GM21515 (cell line): ENCODE measurements around the gene RPL13.
"Not testable (repeated sequence)": the region's sequence is repeated elsewhere in the genome, so short reads cannot be mapped to it uniquely, and the experiment has no call there.

Experiments
- ATAC-seq: cut with Tn5 transposase; IDR thresholded peaks from one replicate; pipeline ENCODE4 v1.9.1; 2021; ENCODE audit not compliant: unreplicated experiment

RPL13 gene

DNA sequence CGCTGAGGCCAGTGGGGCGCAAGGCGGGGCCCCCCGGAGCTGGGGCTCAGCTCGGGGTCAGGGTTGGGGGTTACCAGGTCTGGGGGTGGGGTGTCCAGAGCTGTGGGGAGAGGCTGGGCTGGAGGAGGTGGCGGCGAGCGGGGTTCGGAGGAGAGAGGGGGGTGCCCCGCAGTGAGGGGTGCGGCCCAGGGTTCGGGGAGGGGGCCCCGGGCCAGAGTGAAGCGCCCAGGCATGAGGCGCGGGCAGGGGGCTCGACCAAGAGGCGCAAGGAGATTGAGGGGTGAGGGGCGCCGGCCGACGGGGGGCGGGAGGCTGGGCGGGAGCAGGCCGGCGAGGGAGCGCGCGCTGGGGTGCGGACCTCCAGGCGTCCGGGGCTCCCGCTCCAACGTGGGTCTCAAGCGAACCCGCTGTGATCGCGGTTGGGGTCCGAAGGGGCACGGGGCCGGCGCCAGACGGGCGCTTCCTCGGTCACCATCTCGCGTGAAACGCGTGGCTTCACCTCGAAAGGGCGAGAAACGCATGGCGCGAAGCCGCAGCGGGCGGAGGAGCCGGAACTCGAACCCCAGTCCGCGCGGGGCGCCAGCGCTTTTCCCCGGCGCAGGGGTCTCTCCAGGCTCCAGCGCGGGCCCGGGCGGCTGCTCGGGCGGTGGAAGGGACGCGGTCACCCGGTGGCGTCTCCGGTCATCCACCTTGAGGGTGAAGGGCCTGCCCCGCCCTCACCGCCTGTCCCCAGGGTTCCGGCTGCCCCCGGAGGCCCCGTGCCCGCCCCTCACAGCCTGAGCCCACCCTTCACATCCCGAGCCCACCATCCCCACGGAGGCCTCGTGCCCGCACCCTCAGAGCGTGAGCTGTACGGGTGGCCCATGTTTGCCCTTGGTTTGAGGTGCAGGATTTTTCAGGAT, 15.9 kb downstream of the RPL13 start:
- no peak for ATAC-seq

DNA sequence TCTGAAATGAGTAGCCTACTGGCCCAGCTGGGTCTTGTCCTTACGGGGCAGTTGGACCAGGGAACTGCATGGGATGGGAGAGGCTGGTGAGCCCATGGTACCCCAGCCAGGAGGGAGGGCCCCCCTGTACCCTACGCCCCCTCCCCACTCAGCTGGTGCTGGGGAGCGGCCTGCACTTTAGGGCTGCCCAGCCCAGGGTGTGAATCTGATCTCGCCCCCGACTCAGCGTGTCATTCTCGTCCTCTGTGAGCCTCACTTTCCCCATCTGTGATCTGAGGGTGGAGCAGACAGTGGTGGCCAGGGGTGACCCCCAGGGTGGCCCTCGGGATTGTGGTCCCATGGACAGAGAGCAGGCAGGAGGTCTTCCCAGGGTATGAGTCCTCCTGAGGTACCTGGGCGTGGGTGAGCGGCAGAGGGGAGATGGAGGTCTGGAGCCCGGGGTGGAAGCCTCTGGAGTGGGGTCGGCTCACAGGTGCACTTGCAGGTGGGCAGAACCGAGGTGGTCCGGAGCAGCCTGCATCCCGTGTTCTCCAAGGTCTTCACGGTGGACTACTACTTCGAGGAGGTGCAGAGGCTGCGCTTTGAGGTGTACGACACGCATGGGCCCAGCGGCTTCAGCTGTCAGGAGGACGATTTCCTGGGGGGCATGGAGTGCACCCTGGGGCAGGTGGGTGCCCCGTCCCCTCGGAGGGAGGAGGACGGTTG, 16.7 kb downstream of the RPL13 start:
- no peak for ATAC-seq

DNA sequence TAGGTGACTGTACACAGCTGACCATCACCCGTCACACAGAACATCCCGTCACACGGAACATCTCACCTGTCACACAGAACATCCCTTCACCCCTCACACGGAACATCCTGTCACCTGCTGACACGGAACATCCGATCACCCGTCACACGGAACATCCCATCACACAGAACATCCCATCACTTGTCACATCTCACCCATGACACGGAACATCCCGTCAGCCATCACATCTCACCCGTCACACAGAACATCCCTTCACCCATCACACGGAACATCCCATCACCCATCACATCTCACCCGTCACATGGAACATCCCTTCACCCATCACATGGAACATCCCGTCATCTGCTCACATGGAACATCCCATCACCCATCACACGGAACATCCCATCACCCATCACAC, 18.9 kb downstream of the RPL13 start:
- no peak for ATAC-seq

DNA sequence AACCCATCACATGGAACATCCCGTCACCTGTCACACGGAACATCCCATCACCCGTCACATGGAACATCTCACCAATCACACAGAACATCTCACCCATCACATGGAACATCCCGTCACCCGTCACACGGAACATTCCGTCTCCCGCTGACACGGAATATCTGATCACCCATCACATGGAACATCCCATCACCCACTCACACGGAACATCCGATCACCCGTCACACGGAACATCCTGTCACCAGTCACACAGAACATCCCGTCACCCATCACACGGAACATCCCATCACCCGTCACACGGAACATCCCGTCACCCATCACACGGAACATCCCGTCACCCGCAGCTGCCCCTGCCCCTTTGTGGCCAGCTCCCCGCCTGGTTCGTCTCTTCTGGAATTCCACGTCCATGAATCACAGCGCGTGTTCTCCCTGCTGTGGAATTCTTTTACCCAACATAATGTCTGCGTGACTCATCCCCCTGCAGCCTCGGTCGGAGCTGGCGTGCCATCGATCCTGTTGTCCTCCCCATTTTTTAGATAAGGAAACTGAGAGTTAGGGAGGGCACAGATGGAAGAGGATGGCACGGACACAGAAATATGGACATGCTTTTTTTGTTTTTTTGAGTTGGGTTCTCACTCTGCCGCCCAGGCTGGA, 20.7 kb downstream of the RPL13 start:
- no peak for ATAC-seq

DNA sequence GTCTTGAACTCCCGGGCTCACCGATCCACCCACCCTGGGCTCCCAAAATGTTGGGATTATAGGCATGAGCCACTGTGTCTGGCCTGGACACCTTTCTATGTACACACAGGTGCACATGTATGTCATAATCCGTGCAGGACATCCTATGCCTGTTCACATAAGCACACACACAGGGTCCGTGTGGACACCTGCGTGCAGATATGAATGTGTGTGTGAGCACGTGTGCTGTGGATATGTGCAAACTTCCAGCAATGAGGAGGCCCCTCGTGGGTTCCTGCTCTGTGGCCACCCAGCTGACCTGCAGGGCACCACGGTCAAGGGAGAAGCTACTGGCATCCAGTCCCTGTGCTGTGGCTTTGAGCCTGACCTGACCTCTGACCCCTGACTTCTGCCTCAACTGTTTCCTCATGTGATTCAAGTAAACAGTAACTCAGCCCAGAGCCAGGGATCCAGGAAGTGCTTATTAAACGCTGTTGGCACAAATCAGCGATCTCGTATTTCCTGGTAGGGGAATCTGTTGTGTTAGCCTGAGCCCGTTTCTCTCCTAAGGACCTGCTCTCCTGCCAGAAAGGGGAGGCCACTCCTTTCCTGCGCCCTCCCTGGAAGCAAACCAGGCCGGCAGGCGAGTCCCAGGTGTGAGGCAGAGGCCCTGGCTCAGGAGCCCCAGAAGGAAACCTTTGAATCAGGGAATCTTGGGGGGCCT, 21.5 kb downstream of the RPL13 start:
- ATAC-seq = no peak

DNA sequence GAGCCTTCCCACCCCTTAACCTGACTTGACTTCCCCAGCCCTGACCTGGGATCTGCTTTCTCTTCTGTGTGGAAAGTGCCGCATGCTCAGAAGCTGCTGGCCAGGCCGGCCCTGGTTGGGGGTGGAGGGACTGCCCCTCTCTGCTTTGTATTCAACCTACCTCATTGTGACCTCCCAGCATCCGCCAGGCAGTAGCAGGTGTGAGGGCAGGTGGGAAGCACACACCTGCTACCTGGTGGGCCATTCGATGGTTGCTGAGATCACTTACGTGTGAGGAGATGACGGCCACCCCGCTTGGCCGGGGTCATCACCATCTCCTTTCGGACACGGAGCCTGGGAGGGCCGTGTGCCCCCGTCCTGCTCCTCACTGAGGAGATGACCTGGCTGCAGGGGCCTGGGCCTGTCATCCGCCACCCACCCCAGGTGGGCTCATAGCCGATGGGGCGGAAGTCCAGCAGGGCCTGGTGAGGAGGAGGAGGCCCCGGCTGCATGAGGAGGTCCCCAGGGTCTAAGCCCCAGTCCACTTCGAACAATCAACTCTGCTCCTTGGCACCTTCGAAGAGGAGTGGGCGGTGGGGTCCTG, 22.2 kb downstream of the RPL13 start:
- no peak for ATAC-seq

DNA sequence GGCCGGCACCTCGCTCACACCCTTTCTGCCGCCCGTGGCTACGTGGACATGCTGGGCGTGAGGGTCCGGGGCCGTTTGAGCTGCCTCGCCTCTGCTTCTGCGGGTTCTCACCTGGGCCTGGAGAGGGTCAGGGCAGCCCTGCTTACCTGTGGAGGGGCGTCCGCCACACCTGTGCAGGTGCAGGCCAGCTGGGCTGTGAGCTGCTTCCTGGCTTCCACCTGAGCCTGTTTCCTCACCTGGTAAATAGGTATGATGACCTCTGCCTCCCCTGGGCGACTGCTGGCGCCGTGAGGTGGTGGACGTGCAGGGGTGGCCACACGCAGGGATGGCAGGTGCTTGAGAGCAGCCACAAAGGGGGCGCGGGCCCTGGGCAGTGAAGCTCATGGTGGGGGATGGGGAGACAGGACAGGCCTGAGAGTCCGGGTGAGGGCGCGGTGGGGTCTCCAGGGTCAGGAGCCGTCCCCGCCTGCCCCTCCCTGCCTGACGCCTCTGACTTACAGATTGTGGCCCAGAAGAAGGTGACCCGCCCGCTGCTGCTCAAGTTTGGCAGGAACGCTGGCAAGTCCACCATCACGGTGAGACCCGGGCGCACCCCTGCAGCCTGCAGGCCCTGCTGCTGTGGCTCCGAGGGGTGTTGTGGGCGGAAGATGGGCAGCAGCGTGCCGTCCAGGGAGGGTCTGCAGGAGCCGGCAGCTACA, 22.9 kb downstream of the RPL13 start:
- no peak for ATAC-seq

DNA sequence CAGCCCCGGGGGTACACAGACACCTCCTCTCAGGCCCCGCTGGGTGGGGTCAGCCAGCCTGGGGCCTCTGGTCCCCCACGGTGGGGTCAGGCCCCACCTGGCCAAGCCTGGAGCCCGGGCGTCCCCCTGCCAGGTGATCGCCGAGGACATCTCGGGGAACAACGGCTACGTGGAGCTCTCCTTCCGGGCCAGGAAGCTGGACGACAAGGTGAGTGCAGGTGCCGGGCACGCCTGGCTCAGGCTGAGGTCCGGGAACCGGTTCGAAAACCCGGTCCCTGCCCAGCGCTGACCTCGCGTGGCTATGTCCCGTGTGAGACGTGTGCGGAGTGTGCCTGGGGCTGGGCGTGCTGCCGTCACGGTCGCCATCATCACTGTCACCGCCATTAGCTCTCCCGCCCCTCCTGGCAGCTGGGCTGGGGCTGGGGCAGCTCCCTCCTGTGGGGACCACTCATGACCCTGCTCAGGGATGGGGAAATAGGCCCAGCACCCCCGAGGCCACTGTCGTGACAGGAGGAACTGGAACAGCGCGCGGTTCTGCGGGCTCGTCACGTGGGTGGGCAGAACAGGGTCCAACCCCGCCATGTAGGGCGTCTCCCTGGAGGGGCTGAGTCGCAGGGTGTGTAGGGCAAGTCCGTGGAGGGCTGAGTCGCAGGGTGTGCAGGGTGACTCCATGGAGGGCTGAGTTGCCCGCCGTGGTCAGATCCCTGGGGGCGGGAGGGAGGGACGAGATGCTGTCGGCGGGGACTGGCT, 23.6 kb downstream of the RPL13 start:
- no peak for ATAC-seq

DNA sequence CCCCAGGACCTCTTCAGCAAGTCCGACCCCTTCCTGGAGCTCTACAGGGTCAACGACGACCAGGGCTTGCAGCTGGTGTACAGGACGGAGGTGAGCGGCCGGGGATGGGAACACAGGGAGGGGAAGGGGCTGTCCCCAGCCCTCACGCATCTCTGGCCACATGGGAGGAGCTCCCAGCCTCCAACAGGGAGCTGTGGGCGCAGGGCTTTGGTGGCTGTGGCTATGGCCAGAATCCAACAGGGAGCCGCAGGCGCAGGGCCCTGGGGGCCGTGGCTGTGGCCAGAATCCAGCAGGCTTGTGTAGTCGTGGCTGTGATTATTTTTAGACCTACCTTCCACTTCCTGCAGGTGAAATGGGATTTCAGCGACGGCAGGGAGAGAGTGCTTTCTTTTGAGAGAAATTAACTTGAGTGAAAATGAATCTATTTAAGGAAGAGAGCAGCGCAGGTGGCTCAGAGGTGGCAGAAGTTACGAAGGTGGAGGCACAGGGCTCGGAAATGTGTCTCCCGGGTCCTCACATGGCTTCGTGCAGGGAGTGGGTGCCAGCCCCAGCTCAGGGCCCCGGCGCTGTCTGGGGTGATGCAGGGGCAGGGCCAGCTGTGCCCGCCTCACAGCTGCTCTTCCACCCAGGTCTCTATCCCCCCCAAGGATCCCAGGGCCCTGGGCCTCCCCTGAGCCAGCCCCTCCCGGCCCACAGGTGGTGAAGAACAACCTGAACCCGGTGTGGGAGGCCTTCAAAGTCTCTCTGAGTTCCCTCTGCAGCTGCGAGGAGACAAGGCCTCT, 24.5 kb downstream of the RPL13 start:
- ATAC-seq = no peak

DNA sequence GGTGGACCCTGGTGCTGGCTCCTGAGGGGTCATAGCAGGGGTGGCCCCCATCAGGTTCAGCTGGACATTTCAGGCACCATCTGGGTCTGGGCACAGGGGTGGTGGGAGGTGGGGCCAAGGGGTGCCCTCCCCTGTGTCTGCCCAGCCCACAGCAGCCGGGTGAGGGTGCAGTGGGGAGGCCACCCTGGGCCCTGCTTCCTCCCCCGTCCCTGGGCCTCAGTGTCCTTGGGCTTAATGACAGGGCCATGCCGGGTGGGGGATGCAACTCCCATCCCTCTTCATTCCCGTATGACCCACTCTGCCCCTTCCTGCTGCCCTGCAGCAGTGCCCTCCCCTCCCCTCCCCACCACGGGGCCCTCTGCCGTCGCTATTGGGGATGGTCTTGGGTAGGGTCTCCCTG, 25.7 kb downstream of the RPL13 start:
- no peak for ATAC-seq

DNA sequence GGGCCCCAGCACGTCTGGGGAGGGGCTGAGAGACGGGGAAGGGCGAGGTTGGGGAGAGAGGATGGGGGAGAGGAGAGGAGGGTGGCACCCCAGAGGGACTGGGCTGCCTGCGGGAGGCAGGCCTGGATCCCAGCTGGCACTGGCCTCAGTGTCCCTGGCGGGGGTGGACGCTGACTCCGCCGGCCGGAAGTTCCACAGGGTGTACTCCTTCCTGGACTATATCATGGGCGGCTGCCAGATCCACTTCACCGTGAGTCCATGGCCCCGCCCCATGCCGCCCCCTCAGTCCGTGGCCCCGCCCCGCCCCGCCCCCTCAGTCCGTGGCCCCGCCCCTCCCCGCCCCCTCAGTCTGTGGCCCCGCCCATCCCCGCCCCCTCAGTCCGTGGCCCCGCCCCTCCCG, 26.4 kb downstream of the RPL13 start:
- no peak for ATAC-seq

DNA sequence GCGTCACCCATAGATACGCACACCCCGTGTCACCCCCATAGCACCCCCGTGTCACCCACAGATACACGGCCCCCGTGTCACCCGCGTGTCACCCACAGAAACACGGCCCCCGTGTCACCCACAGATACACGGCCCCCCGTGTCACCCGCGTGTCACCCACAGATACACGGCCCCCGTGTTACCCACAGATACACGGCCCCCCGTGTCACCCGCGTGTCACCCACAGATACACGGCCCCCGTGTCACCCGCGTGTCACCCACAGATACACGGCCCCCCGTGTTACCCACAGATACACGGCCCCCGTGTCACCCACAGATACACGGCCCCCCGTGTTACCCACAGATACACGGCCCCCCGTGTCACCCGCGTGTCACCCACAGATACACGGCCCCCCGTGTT, 27.2 kb downstream of the RPL13 start:
- ATAC-seq = not testable (repeated sequence)

DNA sequence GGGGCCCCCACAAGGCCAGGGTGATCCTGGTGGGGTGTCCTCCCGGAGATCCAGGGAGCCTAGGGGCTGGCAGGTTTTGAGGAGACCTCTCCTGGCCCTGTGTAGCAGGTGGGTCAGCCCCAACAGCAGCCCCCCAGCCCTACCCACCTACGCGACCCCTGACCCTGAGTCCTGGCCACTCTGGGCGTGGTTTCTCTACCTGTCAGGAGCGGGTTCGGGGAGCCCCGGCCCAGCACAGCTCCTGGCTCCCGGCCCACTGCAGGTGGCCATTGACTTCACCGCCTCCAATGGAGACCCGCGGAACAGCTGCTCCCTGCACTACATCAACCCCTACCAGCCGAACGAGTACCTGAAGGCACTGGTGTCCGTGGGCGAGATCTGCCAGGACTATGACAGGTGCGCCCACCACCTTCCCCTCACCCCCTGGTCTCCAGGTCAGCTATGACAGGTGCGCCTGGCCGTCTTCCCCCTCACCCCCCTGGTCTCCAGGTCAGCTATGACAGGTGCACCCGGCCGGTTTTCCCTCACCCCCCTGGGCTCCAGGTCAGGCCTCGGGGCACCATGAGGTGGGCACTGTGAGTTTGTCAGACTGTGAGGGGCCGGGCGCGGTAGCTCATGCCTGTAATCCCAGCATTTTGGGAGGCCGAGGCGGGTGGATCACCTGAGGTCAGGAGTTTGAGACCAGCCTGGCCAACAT, 28.1 kb downstream of the RPL13 start:
- no peak for ATAC-seq

DNA sequence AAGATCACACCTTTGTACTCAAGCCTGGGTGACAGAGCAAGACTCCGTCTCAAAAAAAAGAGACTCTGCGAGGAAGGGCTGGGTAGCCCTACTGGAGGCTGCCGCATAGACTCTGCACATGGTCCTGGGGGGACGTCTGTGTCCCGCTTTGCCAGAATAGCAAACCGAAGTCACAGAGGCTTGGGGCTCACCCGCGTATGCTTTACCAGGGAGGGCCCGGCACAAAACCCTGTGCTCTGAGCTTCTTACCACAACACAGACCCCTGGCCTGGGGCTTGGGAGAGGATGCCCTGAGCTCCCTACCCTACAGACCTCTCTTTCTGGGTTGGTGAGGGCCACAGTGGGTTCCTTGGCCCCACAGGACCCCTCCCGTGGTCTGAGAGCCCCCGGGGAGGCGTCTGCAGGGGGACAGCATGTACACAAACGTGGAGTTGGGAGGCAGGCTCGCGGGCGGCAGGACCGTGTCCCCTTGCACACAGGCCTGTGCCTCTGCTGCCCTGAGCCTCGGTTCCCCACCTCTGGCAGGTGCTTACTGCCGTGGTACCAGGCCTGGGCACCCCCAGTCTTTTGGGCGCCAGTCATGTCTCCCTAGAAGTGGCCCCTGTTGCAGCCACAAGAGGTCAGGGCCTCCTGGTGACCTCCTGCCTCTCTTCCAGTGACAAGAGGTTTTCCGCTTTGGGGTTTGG, 28.9 kb downstream of the RPL13 start:
- ATAC-seq = no peak

DNA sequence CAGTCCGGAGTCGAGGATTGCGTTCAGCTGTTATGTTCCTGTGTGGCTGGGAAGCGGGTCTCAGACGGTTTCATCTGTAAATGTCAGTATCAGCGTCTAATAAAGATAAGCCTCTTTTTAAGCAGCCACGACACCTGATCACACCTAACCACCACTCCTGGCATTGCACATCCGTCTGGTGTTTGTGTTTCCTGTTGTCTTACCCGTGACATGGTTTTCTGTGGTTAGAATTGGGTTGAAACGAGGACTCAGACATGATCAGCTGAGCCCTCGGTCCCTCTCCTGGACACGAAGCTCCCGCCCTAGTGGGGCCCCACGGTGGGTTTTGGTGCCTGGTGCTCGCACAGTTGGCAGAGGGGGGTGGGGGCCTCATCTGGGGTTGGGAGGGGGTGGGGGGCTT, 33.4 kb downstream of the RPL13 start:
- ATAC-seq = no peak

DNA sequence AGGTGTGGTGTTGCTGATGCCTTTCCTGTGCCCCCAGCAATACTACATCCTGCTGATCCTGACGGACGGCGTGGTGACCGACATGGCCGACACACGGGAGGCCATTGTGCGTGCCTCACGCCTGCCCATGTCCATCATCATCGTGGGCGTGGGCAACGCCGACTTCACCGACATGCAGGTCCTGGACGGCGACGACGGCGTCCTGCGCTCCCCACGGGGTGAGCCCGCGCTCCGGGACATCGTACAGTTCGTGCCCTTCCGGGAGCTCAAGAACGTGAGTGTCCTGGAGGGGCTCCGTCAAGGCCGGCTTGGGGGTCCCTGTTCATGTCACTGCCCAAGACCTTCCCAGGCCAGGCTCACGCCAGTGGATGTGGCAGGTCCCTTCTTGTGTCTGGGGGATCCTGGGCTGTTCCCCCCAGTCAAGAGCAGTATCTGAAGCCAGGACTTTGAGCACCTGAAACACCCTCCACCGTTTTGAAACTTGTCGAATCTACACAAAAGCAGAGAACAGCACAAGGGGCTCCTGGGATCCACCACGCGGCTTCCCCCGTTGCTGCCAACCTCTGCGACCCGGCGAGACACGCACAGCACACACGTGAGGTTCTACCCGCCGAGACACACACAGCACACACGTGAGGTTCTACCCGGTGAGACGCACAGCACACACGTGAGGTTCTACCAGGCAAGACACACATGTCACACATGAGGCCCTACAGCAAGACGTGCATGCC, 35.0 kb downstream of the RPL13 start:
- ATAC-seq = no peak

DNA sequence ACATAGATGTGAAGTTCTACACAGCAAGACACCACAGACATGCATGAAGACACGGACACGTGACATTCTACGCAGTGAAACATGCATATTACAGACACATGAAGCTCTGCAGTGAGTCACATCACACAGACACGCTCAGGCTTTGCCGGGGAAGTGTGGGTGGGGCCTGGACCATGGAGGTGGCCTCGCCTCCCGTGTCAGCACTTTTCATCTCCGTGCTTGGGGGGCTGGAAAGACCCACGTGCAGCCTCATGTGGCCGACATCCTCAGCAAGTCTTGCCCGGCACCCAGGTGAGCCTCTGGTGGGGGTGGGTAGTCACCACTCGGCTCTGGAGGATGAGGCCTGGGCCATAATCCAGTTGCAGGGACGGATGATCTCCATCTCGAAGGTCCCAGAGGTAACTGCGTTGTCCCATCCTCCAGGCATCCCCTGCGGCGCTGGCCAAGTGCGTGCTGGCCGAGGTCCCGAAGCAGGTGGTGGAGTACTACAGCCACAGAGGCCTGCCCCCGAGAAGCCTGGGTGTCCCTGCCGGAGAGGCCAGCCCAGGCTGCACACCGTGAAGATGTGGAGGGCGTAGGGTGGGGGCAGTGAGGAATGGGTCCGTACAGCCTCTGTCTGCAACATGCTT, 35.7 kb downstream of the RPL13 start:
- no peak for ATAC-seq
